Suprapubic skin (tissue), 4 donors: ENCODE data around the gene SLC28A1. TPM values are rescaled to one million over a fixed set of nuclear protein-coding genes. Genes with fewer than 3 reads are reported as not detected.

Experiments used
- DNase-seq, 2 donors: peaks; one replicate each; pipeline ENCODE4 v3.0.0-alpha.2; 2019; ENCODE audit warnings: low spot score in 2 of 2
- H3K27ac ChIP-seq: fragments of 200-600 bp; sonication (generic); one replicate; pipeline ENCODE4 v1.5.1; 2019
- H3K27me3 ChIP-seq: fragments of 200-600 bp; sonication (generic); one replicate; pipeline ENCODE4 v1.5.1; 2019
- H3K36me3 ChIP-seq: fragments of 200-600 bp; sonication (generic); one replicate; pipeline ENCODE4 v1.5.1; 2019
- H3K4me1 ChIP-seq: fragments of 200-600 bp; sonication (generic); one replicate; pipeline ENCODE4 v1.5.1; 2019
- H3K4me3 ChIP-seq: fragments of 200-600 bp; sonication (generic); one replicate; pipeline ENCODE4 v1.5.1; 2019; ENCODE audit warnings: mild to moderate bottlenecking
- H3K9me3 ChIP-seq: fragments of 200-600 bp; sonication (generic); one replicate; pipeline ENCODE4 v1.5.1; 2019
- CTCF ChIP-seq, 2 donors: fragments of 200-600 bp in 1 of 2; fragments of 450-650 bp in 1 of 2; sonication (generic) in 1 of 2; IDR thresholded peaks; one replicate each; pipeline ENCODE4 v1.5.1; 2016 to 2019; ENCODE audit warnings: antibody characterized with exemption in 2 of 2, mild to moderate bottlenecking in 1 of 2, moderate library complexity in 1 of 2
- EP300 ChIP-seq: sonication (generic); formaldehyde crosslinking; IDR thresholded peaks from one replicate; pipeline ENCODE4 v1.6.1; 2017; ENCODE audit warnings: antibody characterized with exemption
- POLR2A ChIP-seq, 2 donors: fragments of 450-650 bp; IDR thresholded peaks; one replicate each; pipeline ENCODE4 v1.6.1; 2017; ENCODE audit warnings: antibody characterized with exemption in 2 of 2, mild to moderate bottlenecking in 2 of 2, moderate library complexity in 2 of 2
- POLR2AphosphoS5 ChIP-seq, 3 donors: sonication (generic); formaldehyde crosslinking; IDR thresholded peaks; one replicate each; pipeline ENCODE4 v1.6.1; 2017; ENCODE audit warnings: antibody characterized with exemption in 3 of 3
- WGBS: methylation state at CpG from one replicate; pipeline ENCODE4 v1.1.5; 2018; 5-methylcytosine and 5-hydroxymethylcytosine counted together
- total RNA-seq, 4 donors: library from RNA; depleted of rRNA; stranded (reverse); fragments of >200 nt; gene quantifications; one replicate each; pipeline ENCODE4 v1.1.0, GENCODE V29; 2016

Gene SLC28A1
- total RNA-seq, 4 donors from 2014 or later = not detected

- Histone ChIP-seq H3K9me3 (no peaks in the 10 kb centered on the region), H3K27ac (no peak overlapping the region), H3K27me3 (no peaks in the 10 kb centered on the region), H3K4me3 (no peak overlapping the region), H3K36me3 (no peaks in the 10 kb centered on the region), H3K4me1 (peaks cover 9% of the 10 kb centered on the region)
- WGBS = 91% methylated on average over 13 of the region's 15 CpGs
- no peak for DNase-seq
- TF ChIP-seq CTCF (IDR thresholded peaks at IDR 0.05) = no peak
- TF ChIP-seq EP300 = no peak
- TF ChIP-seq POLR2A (IDR thresholded peaks at IDR 0.05) = no peak
- TF ChIP-seq POLR2AphosphoS5 (IDR thresholded peaks at IDR 0.05) = no peak
Observed at GRCh38 chr15:84905016-84905916, 20.8 kb downstream of the SLC28A1 start.

- no peak overlapping the region for H3K27ac ChIP-seq
- WGBS = 91% methylated on average over 4 of the region's 4 CpGs
Observed at GRCh38 chr15:84907731-84908130, 23.3 kb downstream of the SLC28A1 start.

GRCh38 chr15:84908564-84908963, 24.1 kb downstream of the SLC28A1 start:
- no peak for TF ChIP-seq POLR2AphosphoS5 (IDR thresholded peaks at IDR 0.05)
- no peak for TF ChIP-seq POLR2A (IDR thresholded peaks at IDR 0.05)
- no peak for TF ChIP-seq EP300
- TF ChIP-seq CTCF (IDR thresholded peaks at IDR 0.05) = no peak
- Histone ChIP-seq H3K27ac (no peak overlapping the region), H3K36me3 (no peaks in the 10 kb centered on the region), H3K9me3 (no peaks in the 10 kb centered on the region), H3K4me1 (peaks cover 37% of the 10 kb centered on the region), H3K4me3 (no peak overlapping the region), H3K27me3 (no peaks in the 10 kb centered on the region)
- 72% methylated on average over 13 of the region's 13 CpGs for WGBS
- no peak for DNase-seq

More at GRCh38 chr15:84907731-84908130, 23.3 kb downstream of the SLC28A1 start:
- no peak for DNase-seq
- Histone ChIP-seq H3K4me1 (peaks cover 31% of the 10 kb centered on the region), H3K36me3 (no peaks in the 10 kb centered on the region), H3K4me3 (no peak overlapping the region), H3K27me3 (no peaks in the 10 kb centered on the region), H3K9me3 (no peaks in the 10 kb centered on the region)
- TF ChIP-seq POLR2AphosphoS5 (IDR thresholded peaks at IDR 0.05) = no peak
- TF ChIP-seq CTCF (IDR thresholded peaks at IDR 0.05) = no peak

- 88% methylated on average over 3 of the region's 3 CpGs for WGBS
- no peak for DNase-seq
- no peaks in the 10 kb centered on the region for H3K36me3 ChIP-seq
- H3K4me3 ChIP-seq = no peak overlapping the region
- H3K27ac ChIP-seq = no peak overlapping the region
- H3K27me3 ChIP-seq = no peaks in the 10 kb centered on the region
- TF ChIP-seq POLR2A (IDR thresholded peaks at IDR 0.05) = no peak
- no peak for TF ChIP-seq EP300
- no peak for TF ChIP-seq CTCF (IDR thresholded peaks at IDR 0.05)
- no peak for TF ChIP-seq POLR2AphosphoS5 (IDR thresholded peaks at IDR 0.05)
- H3K4me1 ChIP-seq = peaks cover 37% of the 10 kb centered on the region
- H3K9me3 ChIP-seq = no peaks in the 10 kb centered on the region
Observed at GRCh38 chr15:84909029-84909428, 24.6 kb downstream of the SLC28A1 start.

GRCh38 chr15:84909782-84910181, 25.3 kb downstream of the SLC28A1 start:
- H3K4me1 ChIP-seq = peaks cover 39% of the 10 kb centered on the region
- no peaks in the 10 kb centered on the region for H3K27me3 ChIP-seq
- TF ChIP-seq CTCF (IDR thresholded peaks at IDR 0.05) (no peak), EP300 (no peak), POLR2A (IDR thresholded peaks at IDR 0.05) (no peak), POLR2AphosphoS5 (IDR thresholded peaks at IDR 0.05) (no peak)
- DNase-seq = no peak
- no peak overlapping the region for H3K4me3 ChIP-seq
- WGBS = 93% methylated on average over 4 of the region's 4 CpGs
- H3K36me3 ChIP-seq = no peaks in the 10 kb centered on the region
- H3K9me3 ChIP-seq = no peaks in the 10 kb centered on the region
- H3K27ac ChIP-seq = no peak overlapping the region
